CD8-positive, alpha-beta memory T cell (primary cell): ENCODE results near the gene BRF1. TPM values are rescaled to one million over a fixed set of nuclear protein-coding genes. Genes with fewer than 3 reads are reported as not detected.

Experiments
- CTCF ChIA-PET: fragments of 350-600 bp; sonication (Branson Sonifier 250); formaldehyde crosslinking; loops from one replicate; lab custom pipeline; 2021; ENCODE audit warnings: antibody characterized with exemption; lab: Charles Lee
- POLR2A ChIA-PET: fragments of 350-600 bp; sonication (Branson Sonifier 250); formaldehyde crosslinking; loops from one replicate; lab custom pipeline; 2021; ENCODE audit warnings: antibody characterized with exemption; lab: Charles Lee
- DNase-seq, 5 donors: peaks; one replicate each; pipeline versions ENCODE4 v3.0.0 to v3.0.0-alpha.2; 2020 to 2022; ENCODE audit warnings: mixed read lengths in 1 of 5
- H3K27ac ChIP-seq: one replicate; pipeline ENCODE4 v1.7.0; 2013; ENCODE audit warnings: low read depth, mild to moderate bottlenecking, low read length, moderate library complexity
- H3K27me3 ChIP-seq: 2 replicates; pipeline ENCODE4 v1.7.0; 2013; ENCODE audit warnings: low read length, mild to moderate bottlenecking; ENCODE audit not compliant: insufficient read depth, poor library complexity, severe bottlenecking
- H3K36me3 ChIP-seq: 2 replicates; pipeline ENCODE4 v1.7.0; 2013; ENCODE audit warnings: mild to moderate bottlenecking, low read length, moderate library complexity; ENCODE audit not compliant: insufficient read depth
- H3K4me1 ChIP-seq: 2 replicates; pipeline ENCODE4 v1.7.0; 2013; ENCODE audit warnings: mild to moderate bottlenecking, low read length, moderate library complexity; ENCODE audit not compliant: insufficient read depth
- H3K4me3 ChIP-seq: 2 replicates; pipeline ENCODE4 v1.7.0; 2013; ENCODE audit warnings: mild to moderate bottlenecking, low read length
- H3K9me3 ChIP-seq: 2 replicates; pipeline ENCODE4 v1.7.0; 2013; ENCODE audit warnings: mild to moderate bottlenecking, low read length
- H3K27ac Mint-ChIP-seq, 8 donors: one replicate each; pipeline ENCODE4 v1.8.0; 2020 to 2021; ENCODE audit warnings: mixed read lengths in 8 of 8, mild to moderate bottlenecking in 6 of 8, inconsistent platforms in 3 of 8, moderate library complexity in 3 of 8
- H3K27me3 Mint-ChIP-seq, 2 donors: one replicate each; pipeline ENCODE4 v1.8.0; 2020 to 2021; ENCODE audit warnings: mixed read lengths in 2 of 2, mild to moderate bottlenecking in 1 of 2, moderate library complexity in 1 of 2
- H3K36me3 Mint-ChIP-seq, 3 donors: one replicate each; pipeline ENCODE4 v1.8.0; 2020 to 2021; ENCODE audit warnings: mixed read lengths in 3 of 3, inconsistent platforms in 1 of 3, mild to moderate bottlenecking in 1 of 3
- H3K4me1 Mint-ChIP-seq, 3 donors: one replicate each; pipeline ENCODE4 v1.8.0; 2020 to 2021; ENCODE audit warnings: mixed read lengths in 3 of 3, inconsistent platforms in 1 of 3, mild to moderate bottlenecking in 1 of 3
- H3K4me3 Mint-ChIP-seq, 7 donors: one replicate each; pipeline ENCODE4 v1.8.0; 2020 to 2021; ENCODE audit warnings: mixed read lengths in 7 of 7, mild to moderate bottlenecking in 6 of 7, moderate library complexity in 4 of 7, inconsistent platforms in 2 of 7
- H3K9me3 Mint-ChIP-seq, 5 donors: one replicate each; pipeline ENCODE4 v1.8.0; 2020 to 2022; ENCODE audit warnings: mixed read lengths in 5 of 5, mild to moderate bottlenecking in 3 of 5, moderate library complexity in 2 of 5, inconsistent platforms in 1 of 5
- polyA plus RNA-seq: library from polyadenylated mRNA; unstranded; fragments of 300-500 nt; fragmentation: Illumina TruSeq; gene quantifications from one replicate; pipeline ENCODE4 v1.2.3, GENCODE V29; 2021
- total RNA-seq, 2 experiments: library from RNA; stranded (reverse); gene quantifications; one replicate each; pipeline ENCODE4 v1.2.3, GENCODE V29; 2021

BRF1 gene
- total and polyA plus RNA-seq, 3 experiments from 2014 or later = 13.0 to 31.7 (median 29.4) TPM

DNA sequence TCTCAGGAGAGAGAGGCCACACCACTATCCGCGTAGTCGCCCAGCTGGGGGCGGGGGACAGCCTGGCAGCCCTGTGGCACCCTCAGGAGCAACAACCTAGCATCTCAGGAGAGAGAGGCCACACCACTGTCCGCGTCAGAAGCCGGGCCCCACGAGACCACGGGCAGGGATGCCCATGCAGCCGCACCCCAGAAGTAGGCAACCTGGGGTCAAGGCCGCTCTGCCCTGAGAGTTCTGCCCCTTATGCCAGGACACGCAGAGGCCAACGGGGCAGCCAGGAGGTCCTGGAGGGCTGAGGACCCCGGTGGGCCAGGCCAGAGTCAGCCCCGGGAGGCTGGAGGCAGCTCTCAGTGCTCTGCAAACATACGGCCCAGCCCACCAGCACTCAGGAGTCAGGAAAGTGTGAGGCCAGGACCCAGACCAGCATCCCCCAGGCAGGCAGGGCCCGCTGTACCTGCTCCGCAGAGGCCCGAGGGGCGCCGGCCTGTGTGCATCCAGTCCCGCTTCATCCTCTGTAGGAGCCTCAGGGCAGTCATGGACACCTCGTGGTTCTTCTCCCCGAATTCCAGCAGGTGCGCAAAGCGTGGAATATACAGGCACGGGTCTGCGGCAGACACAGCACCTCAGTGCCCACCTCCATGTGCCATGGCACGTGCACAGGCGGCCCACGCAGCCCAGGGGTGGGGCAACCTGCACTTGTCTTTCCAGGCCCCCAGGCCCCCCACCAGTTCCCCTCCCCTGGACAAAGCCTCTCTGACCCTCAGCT lies 59.8 kb downstream of the BRF1 start:
- ChIA-PET CTCF (no interaction called here), POLR2A (no interaction called here)
- Mint-ChIP-seq H3K27ac (no peak overlapping the region), H3K36me3 (peaks cover 0 to 15% (median 0%) of the 10 kb centered on the region in 3 donors), H3K9me3 (no peaks in the 10 kb centered on the region), H3K4me1 (peaks cover 5 to 19% (median 15%) of the 10 kb centered on the region in 3 donors), H3K4me3 (no peak overlapping the region), H3K27me3 (no peaks in the 10 kb centered on the region)
- no peak overlapping the region for H3K4me3 ChIP-seq
- no peaks in the 10 kb centered on the region for H3K27me3 ChIP-seq
- H3K4me1 ChIP-seq = no peaks in the 10 kb centered on the region
- no peak for DNase-seq
- no peak overlapping the region for H3K27ac ChIP-seq
- H3K9me3 ChIP-seq = no peaks in the 10 kb centered on the region
- no peaks in the 10 kb centered on the region for H3K36me3 ChIP-seq

DNA sequence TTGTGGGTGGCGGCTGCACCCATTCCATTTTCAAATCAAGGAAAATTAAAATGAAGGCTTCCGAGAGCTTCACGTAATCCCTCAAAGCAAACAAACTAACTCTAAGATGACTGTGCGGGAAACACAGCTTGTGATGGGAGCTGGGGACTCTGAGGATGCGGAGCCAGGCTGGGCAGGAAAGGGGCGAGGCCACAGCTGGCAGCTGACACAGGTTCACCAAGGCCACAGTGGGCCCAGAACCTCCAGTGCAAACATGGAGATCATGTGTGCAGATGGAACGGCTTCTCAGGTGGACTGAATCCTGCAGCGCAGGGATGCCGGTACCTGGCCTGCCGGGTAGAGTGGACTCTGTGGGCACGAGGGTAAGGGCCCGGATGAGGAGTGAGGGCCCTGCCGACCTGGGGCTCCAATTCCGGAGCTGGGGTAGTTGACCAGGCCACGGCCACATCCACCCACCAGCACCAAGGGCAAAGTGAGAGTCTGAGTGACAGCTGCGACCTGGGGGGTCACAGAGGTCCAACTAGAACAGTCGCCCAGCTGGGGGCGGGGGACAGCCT lies 71.6 kb downstream of the BRF1 start:
- H3K9me3 Mint-ChIP-seq = no peaks in the 10 kb centered on the region
- Histone ChIP-seq H3K36me3 (no peaks in the 10 kb centered on the region), H3K4me1 (no peaks in the 10 kb centered on the region), H3K27ac (no peak overlapping the region), H3K27me3 (no peaks in the 10 kb centered on the region), H3K4me3 (no peak overlapping the region), H3K9me3 (no peaks in the 10 kb centered on the region)
- peak overlapping the region in 1 of 8 donors; percentile 54 for H3K27ac Mint-ChIP-seq
- ChIA-PET CTCF (no interaction called here), POLR2A (no interaction called here)
- peaks cover 0 to 37% (median 5%) of the 10 kb centered on the region in 3 donors for H3K36me3 Mint-ChIP-seq
- no peak for DNase-seq
- H3K27me3 Mint-ChIP-seq = no peaks in the 10 kb centered on the region
- H3K4me3 Mint-ChIP-seq = peak overlapping the region in 1 of 7 donors; percentile 13
- no peaks in the 10 kb centered on the region for H3K4me1 Mint-ChIP-seq

DNA sequence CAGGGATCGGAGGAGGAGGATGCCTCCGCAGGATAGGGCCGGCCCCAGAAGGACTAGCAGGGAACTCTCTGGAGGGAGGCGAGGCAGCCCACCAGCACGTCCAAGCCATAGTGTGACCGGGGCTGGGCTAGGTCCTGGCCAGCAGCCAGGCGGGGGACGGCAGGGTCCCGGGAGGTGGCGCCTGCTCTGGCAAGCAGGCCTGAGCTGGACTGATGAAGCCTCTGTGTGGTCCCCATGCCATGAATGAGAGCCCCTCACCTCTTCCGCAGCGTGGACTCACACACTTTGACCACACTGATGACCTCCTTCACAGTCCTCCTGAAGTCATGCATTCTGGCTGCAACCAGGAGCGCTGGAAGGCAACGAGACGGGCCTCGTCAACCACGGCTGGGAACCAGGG lies 72.2 kb downstream of the BRF1 start:
- DNase-seq = no peak
- Mint-ChIP-seq H3K27ac (no peak overlapping the region), H3K36me3 (peaks cover 0 to 43% (median 6%) of the 10 kb centered on the region in 3 donors), H3K4me1 (no peaks in the 10 kb centered on the region), H3K27me3 (no peaks in the 10 kb centered on the region), H3K4me3 (no peak overlapping the region), H3K9me3 (no peaks in the 10 kb centered on the region)
- H3K27ac ChIP-seq = no peak overlapping the region
- CTCF ChIA-PET = no interaction called here
- H3K4me1 ChIP-seq = no peaks in the 10 kb centered on the region
- POLR2A ChIA-PET = no interaction called here
- no peaks in the 10 kb centered on the region for H3K27me3 ChIP-seq
- no peaks in the 10 kb centered on the region for H3K9me3 ChIP-seq
- H3K36me3 ChIP-seq = no peaks in the 10 kb centered on the region
- H3K4me3 ChIP-seq = no peak overlapping the region

DNA sequence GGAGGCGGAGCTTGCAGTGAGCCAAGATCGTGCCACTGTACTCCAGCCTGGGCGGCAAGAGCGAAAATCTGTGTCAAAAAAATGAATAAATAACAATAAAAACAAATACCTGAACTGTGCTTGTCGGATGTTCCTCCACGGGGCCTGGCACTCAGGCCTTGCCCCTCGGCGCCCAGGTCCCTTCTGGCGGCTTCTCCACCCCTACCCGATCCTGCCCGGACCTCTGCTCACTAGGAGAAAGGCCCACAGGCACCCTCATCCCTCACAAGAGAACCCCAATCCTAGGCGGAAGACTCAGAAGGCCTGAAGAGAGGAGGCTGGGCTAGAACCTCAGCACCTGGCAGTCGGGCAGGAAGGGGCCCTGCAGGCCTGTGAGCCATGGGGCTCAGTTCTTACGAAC lies 73.5 kb downstream of the BRF1 start:
- H3K27ac ChIP-seq = no peak overlapping the region
- no peaks in the 10 kb centered on the region for H3K9me3 ChIP-seq
- H3K27me3 Mint-ChIP-seq = no peaks in the 10 kb centered on the region

DNA sequence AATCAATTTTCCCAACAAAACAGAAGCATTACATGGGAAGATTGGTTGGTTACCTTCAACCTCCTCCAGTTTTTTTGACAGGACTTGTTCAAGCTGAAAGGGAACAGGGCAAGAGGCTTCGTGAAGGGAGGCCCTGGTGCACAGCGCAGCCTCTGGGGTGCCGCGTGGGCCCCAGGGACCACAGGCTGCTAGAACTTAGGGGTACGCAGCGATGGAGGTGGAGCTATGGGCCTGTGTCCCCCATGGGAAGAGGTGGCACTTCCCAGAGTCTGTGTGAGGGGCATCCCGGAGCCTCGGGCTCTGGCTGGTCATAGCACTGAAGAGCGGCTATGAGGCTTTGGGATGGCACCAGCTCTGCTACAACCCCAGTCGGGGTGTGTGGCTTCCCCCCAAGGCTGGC lies 74.6 kb downstream of the BRF1 start:
- H3K9me3 ChIP-seq = no peaks in the 10 kb centered on the region
- no peak overlapping the region for H3K27ac Mint-ChIP-seq

More for the DNA sequence above, 73.5 kb downstream of the BRF1 start:
- ChIA-PET POLR2A (no interaction called here), CTCF (no interaction called here)
- Histone ChIP-seq H3K4me3 (no peak overlapping the region), H3K4me1 (no peaks in the 10 kb centered on the region), H3K36me3 (no peaks in the 10 kb centered on the region), H3K27me3 (no peaks in the 10 kb centered on the region)
- peak overlapping the region in 1 of 8 donors; percentile 9 for H3K27ac Mint-ChIP-seq
- no peaks in the 10 kb centered on the region for H3K9me3 Mint-ChIP-seq
- H3K4me3 Mint-ChIP-seq = no peak overlapping the region
- no peak for DNase-seq
- no peaks in the 10 kb centered on the region for H3K4me1 Mint-ChIP-seq
- H3K36me3 Mint-ChIP-seq = peaks cover 0 to 51% (median 12%) of the 10 kb centered on the region in 3 donors

DNA sequence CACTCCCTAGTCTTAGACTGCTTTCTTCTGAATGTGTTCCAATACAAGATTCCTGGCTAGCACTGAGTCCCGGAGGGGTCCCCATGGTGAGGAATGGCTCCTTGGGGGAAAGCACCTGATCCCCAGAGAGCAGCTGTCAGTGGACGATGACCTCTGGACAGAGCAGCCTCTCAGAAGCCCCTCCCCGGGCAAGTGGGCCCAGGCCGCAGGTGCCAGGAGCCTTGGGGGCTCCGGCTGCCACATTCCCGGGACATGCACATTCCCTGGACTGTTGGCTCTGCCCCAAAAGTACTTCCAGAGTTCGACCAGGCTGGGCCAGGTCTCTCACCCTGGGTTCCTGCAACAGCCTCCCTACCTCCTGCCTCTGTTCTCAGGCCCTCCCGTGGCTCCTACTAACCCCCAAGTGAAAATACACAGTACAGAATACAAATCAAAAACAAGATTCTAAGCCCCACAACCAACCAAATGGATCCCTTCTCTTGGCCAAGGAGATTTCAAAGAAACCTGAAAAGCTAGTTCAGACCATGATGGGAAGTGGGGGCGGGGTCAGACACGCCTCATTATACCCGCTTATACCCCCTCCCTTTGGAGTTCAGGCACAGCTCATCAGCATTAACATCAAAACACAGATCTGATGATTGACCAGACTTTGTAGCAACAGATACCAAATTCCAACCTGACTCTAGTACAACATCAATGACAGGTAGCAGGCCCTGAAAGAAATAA lies 75.8 kb downstream of the BRF1 start:
- Histone ChIP-seq H3K9me3 (no peaks in the 10 kb centered on the region), H3K4me3 (no peak overlapping the region), H3K36me3 (peaks cover 7% of the 10 kb centered on the region), H3K27ac (no peak overlapping the region), H3K4me1 (no peaks in the 10 kb centered on the region), H3K27me3 (no peaks in the 10 kb centered on the region)
- H3K27me3 Mint-ChIP-seq = no peaks in the 10 kb centered on the region
- no peak for DNase-seq
- H3K4me1 Mint-ChIP-seq = peaks cover 0 to 1% (median 0%) of the 10 kb centered on the region in 3 donors
- H3K36me3 Mint-ChIP-seq = peaks cover 3 to 70% (median 18%) of the 10 kb centered on the region in 3 donors
- peak overlapping the region in 1 of 8 donors; percentile 46 for H3K27ac Mint-ChIP-seq
- ChIA-PET POLR2A (interaction anchor here (0.7 kb wide), 1 partner anchor 75 kb away, joined by 4 read pairs; no protein-coding TSS in a partner anchor), CTCF (no interaction called here)
- no peaks in the 10 kb centered on the region for H3K9me3 Mint-ChIP-seq
- no peak overlapping the region for H3K4me3 Mint-ChIP-seq

More for the DNA sequence above, 74.6 kb downstream of the BRF1 start:
- H3K9me3 Mint-ChIP-seq = no peaks in the 10 kb centered on the region
- peaks cover 0 to 1% (median 0%) of the 10 kb centered on the region in 3 donors for H3K4me1 Mint-ChIP-seq
- CTCF ChIA-PET = no interaction called here
- POLR2A ChIA-PET = no interaction called here
- peaks cover 3 to 61% (median 18%) of the 10 kb centered on the region in 3 donors for H3K36me3 Mint-ChIP-seq
- Histone ChIP-seq H3K4me1 (no peaks in the 10 kb centered on the region), H3K27me3 (no peaks in the 10 kb centered on the region), H3K27ac (no peak overlapping the region), H3K36me3 (peaks cover 5% of the 10 kb centered on the region), H3K4me3 (no peak overlapping the region)
- H3K4me3 Mint-ChIP-seq = no peak overlapping the region
- H3K27me3 Mint-ChIP-seq = no peaks in the 10 kb centered on the region
- no peak for DNase-seq

DNA sequence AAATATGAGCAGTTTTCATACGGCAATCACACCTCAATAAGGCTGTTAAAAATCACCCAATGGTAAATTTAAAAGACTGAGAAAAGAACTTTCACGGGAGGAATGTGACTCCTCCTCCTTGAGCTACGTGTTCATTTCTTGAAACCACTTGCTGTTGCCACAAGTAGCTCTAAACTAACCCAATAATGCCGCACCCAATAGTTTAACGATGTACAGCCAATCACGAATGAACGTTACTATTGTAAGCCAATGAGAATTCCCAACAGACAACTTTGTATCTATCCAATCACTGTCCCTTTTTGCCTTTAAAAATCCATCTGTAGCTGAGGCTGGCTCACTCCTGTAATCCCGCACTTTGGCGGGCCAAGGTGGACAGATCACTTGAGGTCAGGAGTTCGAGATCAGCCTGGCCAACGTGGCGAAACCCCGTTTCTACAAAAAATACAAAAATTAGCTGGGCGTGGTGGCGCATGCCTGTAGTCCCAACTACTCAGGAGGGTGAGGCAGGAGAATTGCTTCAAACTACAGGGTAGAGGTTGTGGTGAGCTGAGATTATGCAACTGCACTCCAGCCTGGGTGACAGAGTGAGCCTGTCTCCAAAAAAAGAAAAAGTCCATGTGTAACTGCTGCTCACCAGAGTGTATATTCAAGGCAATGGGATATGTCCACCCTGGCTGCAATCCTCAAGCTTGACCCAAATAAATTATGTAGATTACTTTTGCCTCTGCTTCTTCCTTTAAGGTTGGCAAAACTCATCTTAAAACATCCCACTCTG lies 76.8 kb downstream of the BRF1 start:
- H3K27me3 Mint-ChIP-seq = no peaks in the 10 kb centered on the region
- H3K4me3 Mint-ChIP-seq = no peak overlapping the region
- peaks cover 7% of the 10 kb centered on the region for H3K36me3 ChIP-seq
- ChIA-PET POLR2A (no interaction called here), CTCF (interaction anchor here (1.2 kb wide), 1 partner anchor 128 kb away, joined by 3 read pairs; no protein-coding TSS in a partner anchor)
- DNase-seq = no peak
- peaks cover 0 to 1% (median 0%) of the 10 kb centered on the region in 3 donors for H3K4me1 Mint-ChIP-seq
- H3K36me3 Mint-ChIP-seq = peaks cover 3 to 77% (median 18%) of the 10 kb centered on the region in 3 donors
- no peaks in the 10 kb centered on the region for H3K9me3 ChIP-seq
- H3K27me3 ChIP-seq = no peaks in the 10 kb centered on the region
- H3K4me3 ChIP-seq = no peak overlapping the region
- H3K4me1 ChIP-seq = no peaks in the 10 kb centered on the region
- H3K9me3 Mint-ChIP-seq = no peaks in the 10 kb centered on the region
- no peak overlapping the region for H3K27ac ChIP-seq
- H3K27ac Mint-ChIP-seq = no peak overlapping the region
